Fibroblast of skin of abdomen (primary cell): ENCODE measurements around the gene HSD11B2.
A peak's percentile ranks its signal among the peaks of the same experiment; 100 is the strongest.

Experiments used
- DNase-seq: peaks from one replicate; pipeline ENCODE4 v3.0.0-alpha.2; 2013

Gene HSD11B2

GRCh38 chr16:67451704-67452435, 20.9 kb downstream of the HSD11B2 start:
- DNase-seq: no peak

GRCh38 chr16:67454104-67454503, 23.2 kb downstream of the HSD11B2 start:
- DNase-seq: no peak

GRCh38 chr16:67454852-67455251, 23.9 kb downstream of the HSD11B2 start:
- DNase-seq: no peak

GRCh38 chr16:67456391-67457081, 25.6 kb downstream of the HSD11B2 start:
- no peak for DNase-seq

GRCh38 chr16:67457611-67458010, 26.7 kb downstream of the HSD11B2 start:
- DNase-seq: no peak

- peak; percentile 39 for DNase-seq
Observed at GRCh38 chr16:67458121-67458641, 27.3 kb downstream of the HSD11B2 start.

- no peak for DNase-seq
Observed at GRCh38 chr16:67459066-67459860, 28.3 kb downstream of the HSD11B2 start.

- DNase-seq: no peak
Observed at GRCh38 chr16:67459861-67460150, 28.9 kb downstream of the HSD11B2 start.

- DNase-seq: no peak
Observed at GRCh38 chr16:67460168-67460567, 29.2 kb downstream of the HSD11B2 start.

GRCh38 chr16:67460961-67461360, 30.0 kb downstream of the HSD11B2 start:
- DNase-seq: no peak

GRCh38 chr16:67461600-67462278, 30.8 kb downstream of the HSD11B2 start:
- no peak for DNase-seq

GRCh38 chr16:67462279-67462655, 31.3 kb downstream of the HSD11B2 start:
- DNase-seq: no peak

GRCh38 chr16:67463059-67463458, 32.1 kb downstream of the HSD11B2 start:
- DNase-seq: no peak

- DNase-seq: no peak
Observed at GRCh38 chr16:67463691-67464090, 32.8 kb downstream of the HSD11B2 start.

GRCh38 chr16:67464565-67464964, 33.6 kb downstream of the HSD11B2 start:
- no peak for DNase-seq

- no peak for DNase-seq
Observed at GRCh38 chr16:67466581-67466980, 35.7 kb downstream of the HSD11B2 start.

- DNase-seq: no peak
Observed at GRCh38 chr16:67468731-67469130, 37.8 kb downstream of the HSD11B2 start.

GRCh38 chr16:67470359-67470758, 39.4 kb downstream of the HSD11B2 start:
- DNase-seq: no peak

- DNase-seq: no peak
Observed at GRCh38 chr16:67471758-67472384, 41.0 kb downstream of the HSD11B2 start.

GRCh38 chr16:67474551-67475455, 43.9 kb downstream of the HSD11B2 start:
- DNase-seq: no peak

- no peak for DNase-seq
Observed at GRCh38 chr16:67477960-67478554, 47.1 kb downstream of the HSD11B2 start.
